HG02884 (cell line): ENCODE results near the gene SNU13.
"Not testable (repeated sequence)": the region's sequence is repeated elsewhere in the genome, so short reads cannot be mapped to it uniquely, and the experiment has no call there.

ENCODE experiments used
- ATAC-seq: cut with Tn5 transposase; IDR thresholded peaks from one replicate; pipeline ENCODE4 v1.9.1; 2021; ENCODE audit warnings: mild to moderate bottlenecking, moderate library complexity; ENCODE audit not compliant: unreplicated experiment

SNU13 gene

GRCh38 chr22:41688365-41689211 is at the start of gene SNU13:
SNU13 (minus strand) TSS chr22:41688867; CDS start chr22:41688796, 71 bp downstream.
- ATAC-seq, result peak; percentile 80

DNA sequence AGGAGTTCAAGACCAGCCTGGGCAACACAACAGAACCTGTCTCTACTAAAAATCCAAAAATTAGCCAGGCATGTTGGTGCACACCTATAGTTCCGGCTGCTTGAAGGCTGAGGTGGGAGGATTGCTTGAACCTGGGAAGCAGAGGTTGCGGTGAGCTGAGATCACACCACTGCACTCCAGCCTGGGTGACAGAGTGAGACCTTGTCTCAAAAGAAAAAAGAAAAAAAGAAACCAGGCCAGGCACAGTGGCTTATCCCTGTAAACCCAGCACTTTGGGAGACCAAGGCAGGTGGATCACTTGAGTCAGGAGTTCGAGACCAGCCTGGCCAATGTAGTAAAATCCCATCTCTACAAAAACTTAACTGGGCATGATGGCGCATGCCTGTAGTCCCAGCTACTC is 44.6 kb upstream of the SNU13 start:
- ATAC-seq, result not testable (repeated sequence)

DNA sequence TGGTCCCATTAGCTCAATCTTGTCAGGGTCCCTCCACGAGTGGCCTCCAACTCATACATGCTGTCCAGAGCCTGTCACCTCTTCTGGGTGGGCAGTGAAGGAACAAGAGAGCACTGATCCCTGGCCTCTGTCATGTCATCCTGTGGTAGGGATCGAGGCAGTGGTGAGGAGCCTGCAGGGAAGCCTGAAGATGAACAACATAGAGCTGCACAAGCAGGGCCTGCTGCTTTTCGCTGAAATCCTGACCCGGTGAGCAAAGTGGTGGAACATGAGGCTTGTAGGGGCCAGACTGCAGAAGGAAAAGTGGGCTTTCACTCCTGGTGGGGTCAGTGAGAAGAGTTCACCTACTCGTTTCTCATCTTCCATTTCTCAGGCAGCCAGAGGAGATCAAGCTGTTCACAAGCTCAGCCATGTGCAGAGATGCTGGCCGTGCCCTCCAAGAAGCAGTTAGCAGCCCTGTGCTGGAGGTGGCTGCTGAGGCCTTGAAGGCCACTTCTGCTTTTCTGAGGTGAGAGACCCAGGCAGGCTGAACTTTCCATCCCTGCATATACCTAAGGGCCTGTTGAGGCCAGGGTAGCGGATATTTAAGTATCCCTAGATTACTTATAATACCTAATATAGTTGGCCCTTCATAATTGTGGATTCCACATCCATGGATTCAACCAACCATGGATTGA is 43.6 kb upstream of the SNU13 start:
- ATAC-seq, result no peak

DNA sequence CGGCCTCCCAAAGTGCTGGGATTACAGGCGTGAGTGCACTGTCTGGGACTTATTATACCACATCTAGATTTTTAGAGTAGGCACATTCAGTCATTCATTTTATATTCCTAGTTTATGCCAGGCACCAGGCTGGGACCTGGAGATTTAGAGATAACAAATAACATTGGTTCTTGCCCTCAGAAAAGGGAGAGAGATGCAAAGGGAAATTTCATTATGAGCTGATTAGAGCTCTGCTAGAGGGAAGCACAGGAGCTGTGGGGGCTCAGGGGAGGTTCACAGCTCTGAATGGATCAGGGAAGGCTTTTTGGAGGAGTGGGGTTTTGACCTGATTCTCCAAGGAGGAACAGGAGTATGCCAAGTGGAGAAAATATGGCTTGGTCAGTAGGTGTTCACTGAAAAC is 42.9 kb upstream of the SNU13 start:
- no peak for ATAC-seq

DNA sequence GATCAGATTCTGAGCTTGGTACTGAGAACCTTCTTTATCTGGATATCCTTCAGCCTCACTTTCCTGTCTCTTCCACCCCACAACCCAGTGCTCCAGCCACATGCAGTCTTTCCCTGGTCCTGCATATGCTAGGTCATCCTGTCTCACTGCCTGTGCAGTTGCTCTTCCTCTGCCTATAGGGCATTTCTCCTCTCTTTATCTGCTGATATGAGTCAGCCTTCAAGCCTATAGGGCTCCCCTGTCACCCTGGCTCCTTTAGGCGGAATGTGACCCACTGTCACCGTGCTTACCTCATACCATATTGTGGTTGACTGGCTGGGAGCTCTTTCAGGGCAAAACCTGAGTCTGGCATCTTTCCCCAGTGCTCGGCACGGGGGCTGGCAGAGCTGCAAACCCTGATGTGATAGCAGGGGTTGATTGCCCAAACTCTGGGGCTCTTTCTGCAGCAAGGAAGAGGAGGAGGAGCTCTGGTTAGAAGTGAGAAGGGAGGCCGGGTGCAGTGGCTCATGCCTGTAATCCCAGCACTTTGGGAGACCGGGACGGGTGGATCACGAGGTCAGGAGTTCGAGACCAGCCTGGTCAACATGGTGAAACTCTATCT is 36.9 kb upstream of the SNU13 start:
- ATAC-seq, result no peak

DNA sequence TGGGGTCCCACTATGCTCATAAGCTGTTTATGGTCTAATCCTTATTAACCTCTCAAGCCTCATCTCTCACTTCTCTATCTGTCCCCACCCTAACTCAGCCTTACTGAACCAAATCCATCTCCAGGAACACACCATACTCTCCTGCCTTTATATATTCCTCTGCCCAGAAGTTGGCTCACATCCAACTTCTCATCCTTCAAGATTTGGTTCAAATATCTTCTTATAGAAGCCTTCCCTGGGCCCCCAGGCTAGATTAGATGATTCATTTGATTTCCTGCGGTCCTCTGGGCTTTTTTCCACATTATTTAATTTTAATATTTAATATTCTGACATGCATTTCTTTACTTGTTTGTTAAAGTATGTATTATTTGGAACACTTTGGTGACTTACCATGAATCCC is 33.8 kb upstream of the SNU13 start:
- no peak for ATAC-seq

DNA sequence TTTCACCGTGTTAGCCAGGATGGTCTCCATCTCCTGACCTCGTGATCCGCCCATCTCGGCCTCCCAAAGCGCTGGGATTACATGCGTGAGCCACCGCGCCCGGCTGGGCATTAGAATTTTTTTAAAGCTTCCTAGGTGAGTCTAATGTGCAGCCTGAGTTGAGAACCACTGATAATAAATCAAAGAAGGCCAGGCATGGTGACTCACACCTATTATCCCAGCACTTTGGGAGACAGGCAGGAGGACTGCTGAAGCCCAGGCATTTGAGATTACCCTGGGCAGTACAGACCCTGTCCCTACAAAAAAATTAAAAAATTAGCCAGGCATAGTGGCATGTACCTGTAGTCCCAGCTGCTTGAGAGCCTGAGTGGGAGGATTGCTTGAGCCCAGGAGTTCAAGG is 24.3 kb upstream of the SNU13 start:
- no peak for ATAC-seq

- no peak for ATAC-seq
Measured at GRCh38 chr22:41709341-41709740, 20.7 kb upstream of the SNU13 start.

DNA sequence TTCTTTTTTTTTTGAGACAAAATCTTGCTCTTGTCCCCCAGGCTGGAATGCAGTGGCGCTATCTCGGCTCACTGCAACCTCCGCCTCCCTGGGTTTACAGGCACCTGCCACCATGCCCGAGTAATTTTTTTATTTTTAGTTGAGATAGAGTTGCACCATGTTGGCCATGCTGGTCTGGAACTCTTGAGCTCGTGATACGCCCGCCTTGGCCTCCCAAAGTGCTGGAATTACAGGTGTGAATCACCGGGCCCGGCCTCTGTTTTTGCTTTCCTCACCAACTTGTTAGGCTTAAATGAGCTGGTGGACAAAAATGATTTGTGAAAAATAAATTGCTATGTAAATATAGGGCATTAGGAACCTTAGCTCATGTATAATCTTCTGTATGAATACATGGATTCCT is 14.1 kb upstream of the SNU13 start:
- no peak for ATAC-seq

DNA sequence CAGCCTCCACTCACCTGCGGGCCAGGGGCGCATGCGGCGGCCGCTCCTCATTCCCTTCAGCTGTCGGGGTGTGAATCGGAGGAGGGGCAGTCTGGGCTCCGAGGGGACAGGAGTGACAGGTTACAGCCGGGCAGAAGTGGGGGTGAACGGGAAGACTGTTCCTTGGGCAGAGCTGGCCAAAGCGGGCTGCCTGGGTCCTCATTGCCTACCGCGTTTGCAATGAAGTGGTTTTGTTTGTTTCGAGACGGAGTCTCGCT is 11.4 kb upstream of the SNU13 start:
- ATAC-seq, result no peak

DNA sequence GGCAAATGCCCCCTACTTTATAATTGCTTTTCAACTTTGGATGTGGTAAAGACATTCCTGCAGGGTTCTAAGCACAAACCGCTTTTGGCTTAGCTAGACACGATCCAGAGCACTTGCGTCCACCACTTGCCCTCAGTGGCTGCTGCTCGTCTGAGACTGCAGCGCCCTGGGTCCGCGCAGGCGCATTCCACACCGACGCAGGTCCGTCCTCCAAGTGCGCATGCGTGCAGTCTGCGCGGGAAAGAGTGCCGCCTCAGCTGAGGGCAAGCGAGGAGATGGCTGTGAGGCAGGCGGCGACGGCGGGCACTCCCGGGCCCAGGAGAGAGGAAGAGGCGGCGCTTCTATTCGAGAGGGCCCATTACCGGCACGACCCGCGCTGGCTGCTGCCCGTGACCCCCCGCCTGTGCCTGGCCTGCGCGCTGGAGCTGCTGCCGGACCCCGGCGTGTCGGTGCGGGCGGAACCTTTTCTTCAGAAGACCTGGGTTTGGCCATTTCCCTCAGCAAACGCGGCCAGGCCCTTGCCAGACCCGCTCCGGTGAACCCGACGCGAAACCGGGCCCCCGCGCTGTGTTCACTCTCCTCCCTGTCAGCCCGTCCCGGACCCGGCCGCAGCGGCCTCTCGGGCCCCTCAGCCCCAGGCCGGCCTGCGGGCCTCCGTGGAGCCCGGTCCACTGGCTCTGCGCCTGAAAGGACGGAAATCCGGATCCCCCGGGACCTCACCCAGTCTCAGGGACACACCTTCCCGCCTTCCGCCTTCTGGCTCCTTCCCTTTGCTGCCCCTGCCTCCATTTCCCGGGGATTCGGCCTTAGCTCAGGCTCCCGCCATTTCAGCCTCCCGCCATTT is 10.8 kb upstream of the SNU13 start, which contains the start of gene MEI1:
MEI1 (plus strand) TSS at position 240 of the 844 bp plus-strand sequence; CDS start at position 276, 36 bp downstream.
- no peak for ATAC-seq

DNA sequence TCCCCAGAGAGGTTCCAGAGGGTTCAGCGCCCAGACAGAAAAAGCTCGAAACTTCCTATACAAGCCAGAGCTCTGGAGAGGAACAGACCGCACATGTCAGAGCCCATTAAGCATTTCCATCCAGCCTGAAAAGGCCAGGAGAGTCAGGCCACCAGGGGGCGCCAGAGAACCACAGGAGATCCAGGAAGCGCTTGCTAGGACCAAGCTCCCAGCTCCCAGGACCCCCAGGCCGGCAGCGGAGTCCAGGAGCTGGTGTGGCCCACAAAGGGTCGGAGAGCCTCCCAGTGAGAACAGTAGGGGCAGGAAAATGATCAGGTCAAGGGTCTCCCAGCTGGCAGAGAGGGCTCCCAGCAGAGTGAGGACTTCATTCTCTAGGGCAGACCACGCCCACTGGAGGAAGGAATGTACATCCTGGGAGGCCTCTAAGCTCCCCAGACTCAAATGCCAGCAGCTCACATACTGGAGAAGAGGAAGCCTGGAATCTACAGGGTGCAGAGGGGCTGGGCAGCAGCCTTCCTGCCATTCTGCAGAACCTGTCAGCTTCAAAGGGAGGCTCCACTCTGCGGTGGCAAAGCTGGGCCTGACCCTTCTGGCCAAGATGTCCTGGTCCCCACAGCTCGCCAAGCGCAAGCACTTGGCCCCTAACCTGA is 8.6 kb upstream of the SNU13 start:
- ATAC-seq, result no peak

GRCh38 chr22:41696703-41697102 is 8.0 kb upstream of the SNU13 start:
- no peak for ATAC-seq

DNA sequence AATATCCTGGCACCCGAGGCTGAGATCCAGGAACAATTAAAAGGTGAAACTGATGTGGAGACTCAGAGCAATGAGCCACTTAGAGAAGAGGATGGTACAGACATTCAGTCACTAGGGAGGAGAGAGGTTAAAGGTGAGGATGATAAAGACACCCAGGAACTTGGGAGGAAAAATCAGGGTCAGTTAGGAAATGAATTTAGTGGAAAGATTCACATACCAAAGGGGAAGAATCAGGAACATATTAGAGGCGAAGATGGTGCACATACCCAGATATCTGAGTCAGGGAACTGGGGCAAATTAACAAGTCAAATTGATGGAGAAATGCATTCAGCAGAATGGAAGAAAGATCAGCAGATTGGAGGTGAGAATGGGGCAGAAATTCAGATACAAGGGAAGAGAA is 6.5 kb upstream of the SNU13 start:
- no peak for ATAC-seq

DNA sequence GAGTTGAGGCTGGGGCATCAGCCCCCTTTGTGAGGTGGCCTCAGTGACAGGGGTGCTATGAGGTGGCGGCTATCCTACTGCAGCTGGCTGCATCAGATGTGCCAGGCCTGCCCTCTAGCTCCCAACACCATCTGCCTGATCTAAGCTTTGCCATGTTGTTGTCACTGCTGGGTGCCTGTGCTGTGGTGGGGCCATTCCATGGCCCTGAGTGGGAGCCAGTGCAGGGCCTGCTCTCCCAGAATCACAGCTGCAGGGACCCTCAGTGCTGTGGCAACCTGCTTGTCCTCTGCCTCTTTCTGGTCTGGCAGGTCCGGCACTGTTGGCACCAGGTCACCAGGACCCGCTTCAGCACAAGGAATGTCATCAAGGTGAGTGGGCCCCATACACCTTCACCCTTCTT is 1.8 kb upstream of the SNU13 start:
- ATAC-seq, result no peak

GRCh38 chr22:41687901-41688364 is 734 bp downstream of the SNU13 start:
- ATAC-seq, result no peak

GRCh38 chr22:41686890-41687289 is 1.8 kb downstream of the SNU13 start:
- ATAC-seq, result not testable (repeated sequence)

DNA sequence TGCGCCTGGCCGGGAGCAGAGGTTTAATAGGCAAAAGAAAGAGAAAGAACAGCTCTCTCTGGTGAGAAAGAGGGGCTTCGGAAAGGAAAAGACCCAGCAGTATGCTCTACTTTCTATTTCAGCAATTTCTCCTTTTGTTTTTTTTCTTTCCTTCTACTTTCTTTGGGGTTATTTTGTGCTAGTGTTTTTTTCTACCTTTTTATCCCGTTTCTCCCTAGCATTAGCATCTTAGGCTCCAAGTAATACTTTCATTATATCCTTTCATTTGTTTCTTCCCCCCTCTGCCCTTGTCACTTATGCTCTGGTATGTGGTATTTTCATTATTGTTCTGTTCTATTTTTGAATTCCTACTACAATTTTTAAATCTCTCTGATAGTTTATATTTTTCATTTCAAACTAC is 4.5 kb downstream of the SNU13 start:
- no peak for ATAC-seq

- ATAC-seq, result no peak
Measured at GRCh38 chr22:41683616-41684015, 5.1 kb downstream of the SNU13 start.

- ATAC-seq, result no peak
Measured at GRCh38 chr22:41683052-41683451, 5.6 kb downstream of the SNU13 start.
